Activated CD8-positive, alpha-beta T cell treated with anti-CD3 and anti-CD28 coated beads for 36 hours (primary cell): ENCODE measurements around the gene PLEKHO1. TPM values are rescaled to one million over a fixed set of nuclear protein-coding genes. Genes with fewer than 3 reads are reported as not detected.

Experiments used
- ATAC-seq: fragments of 200-7000 bp; cut with Tn5 transposase; one replicate; pipeline ENCODE4 v1.10.0; 2021; ENCODE audit warnings: mild to moderate bottlenecking, moderate library complexity
- CTCF ChIA-PET: fragments of 350-600 bp; sonication (Branson Sonifier 250); formaldehyde crosslinking; loops from one replicate; lab custom pipeline; 2021; ENCODE audit warnings: antibody characterized with exemption; lab: Charles Lee
- POLR2A ChIA-PET: fragments of 350-600 bp; sonication (Branson Sonifier 250); formaldehyde crosslinking; loops from one replicate; lab custom pipeline; 2021; ENCODE audit warnings: antibody characterized with exemption; lab: Charles Lee
- DNase-seq: peaks from one replicate; pipeline ENCODE4 v3.0.0-alpha.2; 2020
- H3K27ac Mint-ChIP-seq: one replicate; pipeline ENCODE4 v1.8.0; 2021; ENCODE audit warnings: mild to moderate bottlenecking, mixed read lengths
- H3K27me3 Mint-ChIP-seq: one replicate; pipeline ENCODE4 v1.8.0; 2021; ENCODE audit warnings: mixed read lengths
- H3K36me3 Mint-ChIP-seq: one replicate; pipeline ENCODE4 v1.8.0; 2021; ENCODE audit warnings: low read depth, mixed read lengths
- H3K4me1 Mint-ChIP-seq: one replicate; pipeline ENCODE4 v1.8.0; 2021; ENCODE audit warnings: low read depth, mixed read lengths
- H3K4me3 Mint-ChIP-seq: one replicate; pipeline ENCODE4 v1.8.0; 2021; ENCODE audit warnings: mild to moderate bottlenecking, moderate library complexity, mixed read lengths
- H3K9me3 Mint-ChIP-seq: one replicate; pipeline ENCODE4 v1.8.0; 2021; ENCODE audit warnings: mixed read lengths
- intact Hi-C: fragments of 100-400 bp; cut with micrococcal nuclease; formaldehyde crosslinking; loops from one replicate; pipeline ENCODE4 v1.10.0; 2022
- total RNA-seq, 2 experiments: library from RNA; stranded (reverse); gene quantifications; one replicate each; pipeline ENCODE4 v1.2.3, GENCODE V29; 2021
- TF ChIP-seq, protein P1 (sequence below): fragments of 200-600 bp; IDR thresholded peaks from one replicate; pipeline ENCODE4 v1.8.0; 2022; ENCODE audit warnings: antibody characterized with exemption, mild to moderate bottlenecking

PLEKHO1 gene
- total RNA-seq, 2 experiments from 2014 or later: 18.2 to 19.0 TPM

GRCh38 chr1:150176593-150176992 lies 26.9 kb downstream of the PLEKHO1 start:
- ChIA-PET CTCF (interaction anchor here (2.0 to 3.6 kb wide), 2 partner anchors 10 to 11 kb away, joined by 12 to 17 read pairs; no protein-coding TSS in a partner anchor), POLR2A (no interaction called here)
- no peak for ATAC-seq
- no peaks in the 10 kb centered on the region for H3K9me3 Mint-ChIP-seq
- intact Hi-C loops: no loop called here
- H3K27me3 Mint-ChIP-seq: no peaks in the 10 kb centered on the region
- H3K4me3 Mint-ChIP-seq: no peak overlapping the region
- no peaks in the 10 kb centered on the region for H3K4me1 Mint-ChIP-seq
- DNase-seq: no peak
- no peaks in the 10 kb centered on the region for H3K36me3 Mint-ChIP-seq
- no peak overlapping the region for H3K27ac Mint-ChIP-seq
- TF ChIP-seq, protein P1, sequence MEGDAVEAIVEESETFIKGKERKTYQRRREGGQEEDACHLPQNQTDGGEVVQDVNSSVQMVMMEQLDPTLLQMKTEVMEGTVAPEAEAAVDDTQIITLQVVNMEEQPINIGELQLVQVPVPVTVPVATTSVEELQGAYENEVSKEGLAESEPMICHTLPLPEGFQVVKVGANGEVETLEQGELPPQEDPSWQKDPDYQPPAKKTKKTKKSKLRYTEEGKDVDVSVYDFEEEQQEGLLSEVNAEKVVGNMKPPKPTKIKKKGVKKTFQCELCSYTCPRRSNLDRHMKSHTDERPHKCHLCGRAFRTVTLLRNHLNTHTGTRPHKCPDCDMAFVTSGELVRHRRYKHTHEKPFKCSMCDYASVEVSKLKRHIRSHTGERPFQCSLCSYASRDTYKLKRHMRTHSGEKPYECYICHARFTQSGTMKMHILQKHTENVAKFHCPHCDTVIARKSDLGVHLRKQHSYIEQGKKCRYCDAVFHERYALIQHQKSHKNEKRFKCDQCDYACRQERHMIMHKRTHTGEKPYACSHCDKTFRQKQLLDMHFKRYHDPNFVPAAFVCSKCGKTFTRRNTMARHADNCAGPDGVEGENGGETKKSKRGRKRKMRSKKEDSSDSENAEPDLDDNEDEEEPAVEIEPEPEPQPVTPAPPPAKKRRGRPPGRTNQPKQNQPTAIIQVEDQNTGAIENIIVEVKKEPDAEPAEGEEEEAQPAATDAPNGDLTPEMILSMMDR: no peak

DNA sequence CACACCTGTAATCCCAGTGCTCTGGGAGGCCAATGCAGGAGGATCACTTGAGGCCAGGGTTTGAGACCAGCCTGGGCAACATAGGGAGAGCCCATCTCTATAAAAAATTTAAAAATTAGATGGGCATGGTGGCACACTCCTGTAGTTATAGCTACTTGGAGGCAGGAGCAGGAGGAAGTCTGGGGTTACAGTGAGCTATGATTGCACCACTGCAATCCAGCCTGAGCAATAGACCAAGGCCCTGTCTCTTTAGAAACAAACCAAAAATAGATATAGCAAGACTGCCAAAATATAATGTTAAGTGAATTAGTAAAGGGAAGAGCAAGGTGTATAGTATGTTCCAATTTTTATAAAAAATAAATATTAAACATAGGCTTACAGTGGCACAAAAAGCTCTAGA lies 28.8 kb downstream of the PLEKHO1 start:
- no peaks in the 10 kb centered on the region for H3K36me3 Mint-ChIP-seq
- ChIA-PET CTCF (interaction anchor here (0.8 to 3.6 kb wide), 4 partner anchors 9 to 105 kb away, joined by 3 to 17 read pairs (median 9); no protein-coding TSS in a partner anchor), POLR2A (interaction anchor here (0.8 kb wide), 1 partner anchor 105 kb away, joined by 3 read pairs; no protein-coding TSS in a partner anchor)
- H3K4me1 Mint-ChIP-seq: no peaks in the 10 kb centered on the region
- no peaks in the 10 kb centered on the region for H3K27me3 Mint-ChIP-seq
- TF ChIP-seq, protein P1: no peak
- no peak for DNase-seq
- no peaks in the 10 kb centered on the region for H3K9me3 Mint-ChIP-seq
- no peak for ATAC-seq
- no peak overlapping the region for H3K27ac Mint-ChIP-seq
- intact Hi-C loops: no loop called here
- no peak overlapping the region for H3K4me3 Mint-ChIP-seq

- ATAC-seq (no peak), DNase-seq (no peak)
- intact Hi-C loops: no loop called here
- Mint-ChIP-seq H3K27me3 (no peaks in the 10 kb centered on the region), H3K4me3 (no peak overlapping the region), H3K4me1 (no peaks in the 10 kb centered on the region), H3K27ac (no peak overlapping the region), H3K9me3 (no peaks in the 10 kb centered on the region), H3K36me3 (no peaks in the 10 kb centered on the region)
- ChIA-PET CTCF (no interaction called here), POLR2A (no interaction called here)
- TF ChIP-seq, protein P1: no peak
These were observed 30.2 kb downstream of the PLEKHO1 start for GRCh38 chr1:150179867-150180266.

- H3K4me3 Mint-ChIP-seq: no peak overlapping the region
- ChIA-PET POLR2A (no interaction called here), CTCF (no interaction called here)
- no peak overlapping the region for H3K27ac Mint-ChIP-seq
- DNase-seq (no peak), ATAC-seq (no peak)
- H3K9me3 Mint-ChIP-seq: no peaks in the 10 kb centered on the region
- TF ChIP-seq, protein P1: no peak
- no peaks in the 10 kb centered on the region for H3K27me3 Mint-ChIP-seq
- intact Hi-C loops: no loop called here
- no peaks in the 10 kb centered on the region for H3K36me3 Mint-ChIP-seq
- no peaks in the 10 kb centered on the region for H3K4me1 Mint-ChIP-seq
These were observed 30.8 kb downstream of the PLEKHO1 start for GRCh38 chr1:150180474-150180873.

- TF ChIP-seq, protein P1: no peak
These were observed 32.5 kb downstream of the PLEKHO1 start for GRCh38 chr1:150182247-150182646.

More at GRCh38 chr1:150182247-150182646, 32.5 kb downstream of the PLEKHO1 start:
- ATAC-seq (no peak), DNase-seq (no peak)
- H3K4me1 Mint-ChIP-seq: peaks cover 5% of the 10 kb centered on the region
- H3K9me3 Mint-ChIP-seq: no peaks in the 10 kb centered on the region
- ChIA-PET POLR2A (interaction anchor here (1.0 kb wide), 1 partner anchor 43 kb away, joined by 3 read pairs; no protein-coding TSS in a partner anchor), CTCF (interaction anchor here (1.0 kb wide), 1 partner anchor 17 kb away, joined by 3 read pairs; no protein-coding TSS in a partner anchor)
- intact Hi-C loops: no loop called here
- H3K27ac Mint-ChIP-seq: no peak overlapping the region
- no peaks in the 10 kb centered on the region for H3K27me3 Mint-ChIP-seq
- no peaks in the 10 kb centered on the region for H3K36me3 Mint-ChIP-seq
- H3K4me3 Mint-ChIP-seq: no peak overlapping the region
